ENCODE measurements around the gene ARHGAP6.

- TF ChIP-seq YY1 (IDR thresholded peaks at IDR 0.05; ENCODE audit: insufficient read depth, insufficient read length): no peak
- no peak for TF ChIP-seq ZNF274 (IDR thresholded peaks at IDR 0.05; ENCODE audit: low read depth, low read length)
Measured at GRCh38 chrX:11461201-11462001, 204.3 kb downstream of the ARHGAP6 start.
